ENCODE results near the gene RINL.

RINL gene

DNA sequence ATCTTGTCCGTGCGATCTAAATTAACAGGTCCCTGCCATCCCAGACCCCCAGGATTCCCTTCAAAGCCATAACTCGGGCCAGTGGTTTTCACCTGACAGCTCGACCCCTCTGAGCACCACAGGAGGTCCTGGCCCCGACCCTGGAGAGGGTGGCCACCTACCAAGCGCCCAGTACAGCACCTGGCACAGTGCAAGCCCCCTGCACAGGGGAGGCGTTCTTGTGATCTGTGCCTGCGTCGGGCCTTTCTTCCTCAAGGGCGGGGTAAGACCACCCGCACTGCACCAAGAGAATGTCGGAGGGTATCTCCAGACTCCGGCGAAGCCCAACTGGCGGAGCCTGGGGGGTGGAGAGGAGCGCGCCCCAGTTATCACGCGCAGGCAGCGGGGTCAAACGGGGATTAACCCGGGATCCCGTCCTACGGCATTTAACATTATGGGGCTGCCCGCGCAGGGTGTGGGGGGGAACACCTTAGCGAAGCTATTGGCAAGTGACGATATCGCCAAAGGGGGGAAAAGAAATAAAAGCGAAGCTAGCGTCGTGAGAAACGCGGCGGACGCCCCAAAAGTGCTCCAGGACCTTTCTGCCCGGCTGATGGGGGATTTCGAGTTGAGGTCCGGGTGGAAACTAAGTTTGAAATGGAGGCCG, 27.0 kb downstream of the RINL start:
- TF ChIP-seq GATA3 (IDR thresholded peaks at IDR 0.05; ENCODE audit: low read depth, low read length) = no peak

DNA sequence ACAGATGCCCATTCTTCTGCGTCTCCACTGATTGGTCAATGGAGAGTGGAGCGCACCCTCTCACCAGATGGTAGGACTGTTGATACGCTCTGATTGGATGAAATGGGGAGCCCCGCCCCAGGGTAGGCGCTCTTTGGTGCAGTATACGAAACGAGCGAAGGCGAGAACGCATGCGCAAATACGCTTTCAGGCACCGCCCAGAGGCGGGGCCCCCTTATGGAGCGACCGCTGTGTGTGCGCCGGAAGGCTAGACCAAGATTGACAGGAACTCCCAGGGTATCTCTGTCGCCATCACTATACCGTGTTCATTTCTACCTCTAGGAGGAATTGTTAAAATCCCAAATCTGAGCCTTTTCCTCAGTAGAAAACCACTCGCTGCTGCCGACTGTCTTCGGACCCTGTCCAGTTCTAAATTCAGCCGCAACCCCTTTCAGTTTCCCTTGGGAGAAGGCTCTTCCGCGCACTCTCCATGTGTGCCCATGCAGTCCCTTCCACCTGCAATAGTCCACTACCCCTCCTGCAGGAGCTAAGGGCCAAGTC, 27.6 kb downstream of the RINL start:
- TF ChIP-seq GATA2 (IDR thresholded peaks at IDR 0.05; ENCODE audit: low read depth, low read length) (peak; percentile 90), GATA3 (IDR thresholded peaks at IDR 0.05; ENCODE audit: low read depth, low read length) (no peak)

DNA sequence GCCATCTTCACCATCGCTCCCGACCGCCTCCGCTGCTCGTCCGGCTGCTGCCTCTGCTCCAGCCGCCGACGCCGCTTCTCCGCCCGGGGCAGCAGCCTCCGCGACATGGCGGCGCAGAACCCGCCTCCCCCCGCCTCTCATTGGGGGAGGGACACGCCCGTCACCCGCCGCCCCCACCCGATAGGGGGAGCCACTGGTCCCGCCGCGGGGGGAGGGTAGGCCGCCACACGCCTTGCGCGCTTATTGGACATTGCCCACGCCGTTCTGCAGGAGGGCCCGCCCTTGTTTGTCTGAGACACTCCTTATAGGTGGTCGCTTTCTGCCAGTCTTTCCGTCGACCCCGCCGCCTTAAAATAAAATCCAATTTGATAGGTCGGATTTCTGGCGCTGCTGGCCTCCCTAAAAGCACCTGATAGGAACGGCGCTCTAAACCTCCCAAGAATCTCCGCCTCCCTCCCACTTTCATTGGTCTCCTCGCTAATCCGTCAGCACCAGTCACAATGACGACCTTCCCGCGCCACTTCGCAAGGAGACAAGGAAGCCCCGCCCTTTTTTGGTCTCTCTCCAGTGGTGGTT, 28.1 kb downstream of the RINL start, which contains the start of gene HNRNPL:
Gene HNRNPL (minus strand): TSS at position 127 of the 576 bp plus-strand sequence. CDS start 20 bp downstream, at position 107.
- TF ChIP-seq GATA3 (IDR thresholded peaks at IDR 0.05; ENCODE audit: low read depth, low read length) = no peak
- TF ChIP-seq GATA2 (IDR thresholded peaks at IDR 0.05; ENCODE audit: low read depth, low read length) = no peak

DNA sequence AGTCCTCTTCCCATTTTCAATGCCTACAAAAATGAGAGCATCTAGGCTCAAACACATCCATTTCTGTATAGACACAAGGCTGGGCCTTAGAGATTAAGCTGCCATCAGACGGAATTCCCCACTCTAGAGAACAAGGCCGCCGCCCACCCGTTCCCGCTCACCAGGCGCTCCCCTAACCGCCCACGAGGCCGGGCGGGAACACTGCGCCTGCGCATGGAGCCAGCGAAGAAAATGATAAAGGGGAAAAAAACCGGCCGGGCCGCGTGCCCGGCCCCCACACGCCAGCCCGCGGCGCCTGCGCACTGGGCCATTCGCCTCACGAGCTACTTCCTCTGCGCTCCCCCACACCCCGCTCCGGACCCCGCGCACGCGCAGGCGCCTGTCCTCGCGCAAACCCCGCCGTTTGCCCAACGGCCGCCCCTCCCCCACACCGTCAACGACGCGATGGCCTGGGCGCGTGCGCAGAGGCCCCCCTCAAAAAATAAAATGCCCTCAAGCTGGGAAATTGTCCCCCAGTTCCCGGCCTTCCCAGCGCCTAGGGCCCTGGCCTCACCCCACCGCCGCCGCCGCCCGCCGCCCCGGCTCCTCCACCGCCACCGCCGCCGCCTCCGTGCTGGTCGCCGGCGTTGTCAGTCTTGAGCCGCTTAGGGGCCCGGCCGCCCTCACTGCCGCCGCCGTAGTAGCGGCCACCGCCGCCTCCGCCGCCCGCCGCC, 28.8 kb downstream of the RINL start:
- TF ChIP-seq GATA3 (IDR thresholded peaks at IDR 0.05; ENCODE audit: low read depth, low read length) (no peak), GATA2 (IDR thresholded peaks at IDR 0.05; ENCODE audit: low read depth, low read length) (peak; percentile 19; the same call in 1 of the 2 replicates)

DNA sequence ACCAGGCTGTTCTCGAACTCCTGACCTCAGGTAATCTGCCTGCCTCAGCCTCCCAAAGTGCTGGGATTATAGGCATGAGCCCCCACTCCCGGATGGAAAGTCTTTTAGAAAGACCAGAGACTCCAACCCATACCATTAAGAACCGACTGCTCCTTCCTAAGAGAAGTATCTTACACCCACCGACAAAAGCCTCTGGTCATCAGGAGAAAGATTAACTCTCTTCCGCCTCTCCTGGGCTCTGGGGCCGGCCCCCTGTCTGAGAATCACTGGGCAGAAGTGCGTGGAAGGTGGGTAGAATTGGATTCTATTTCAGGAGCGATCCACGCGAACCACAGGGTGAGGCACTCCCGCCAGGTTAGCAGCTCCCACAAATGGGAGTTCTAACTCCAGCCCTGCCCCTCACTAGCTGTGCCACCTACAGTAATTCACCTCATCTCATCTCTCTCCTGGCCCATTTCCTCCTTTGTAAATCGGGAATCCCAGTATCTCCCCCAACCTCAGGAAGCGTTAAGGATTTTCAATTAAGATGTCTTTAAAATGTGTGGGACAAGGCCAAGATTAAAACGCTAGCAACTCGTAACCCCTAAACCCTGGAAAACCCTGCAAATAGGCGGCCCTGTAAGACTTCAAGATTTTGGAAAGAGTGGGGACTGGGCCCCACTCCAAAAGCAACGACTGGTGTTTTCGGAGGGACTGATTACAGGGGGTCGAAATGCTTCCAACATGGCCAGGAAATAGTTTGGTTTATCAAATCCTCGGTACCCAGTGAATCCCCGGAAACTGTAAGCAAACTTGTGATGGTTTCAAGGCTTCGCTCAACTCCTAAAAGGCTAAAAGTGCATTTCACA, 29.6 kb downstream of the RINL start:
- TF ChIP-seq GATA2 (IDR thresholded peaks at IDR 0.05; ENCODE audit: low read depth, low read length) (no peak), GATA3 (IDR thresholded peaks at IDR 0.05; ENCODE audit: low read depth, low read length) (no peak)

DNA sequence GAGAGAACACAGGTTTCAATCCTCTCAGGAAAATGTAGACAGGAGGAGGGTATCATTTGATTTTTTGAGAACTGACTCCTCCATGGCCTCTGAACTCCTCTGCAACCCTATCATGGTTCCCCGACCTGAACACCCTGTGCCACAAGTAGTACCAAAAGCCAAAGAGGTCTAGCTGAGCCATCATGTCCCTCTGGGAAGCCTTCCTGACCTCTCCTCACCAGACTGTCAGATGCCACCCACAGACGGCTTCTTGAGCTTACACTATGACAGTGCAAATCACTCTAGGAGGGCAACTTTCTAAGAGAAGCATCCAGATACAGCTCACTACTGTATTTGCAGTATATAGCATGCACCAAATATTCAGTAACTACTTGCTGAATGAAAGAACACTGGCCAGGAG, 32.0 kb downstream of the RINL start:
- no peak for TF ChIP-seq GATA2 (IDR thresholded peaks at IDR 0.05; ENCODE audit: low read depth, low read length)
- no peak for TF ChIP-seq GATA3 (IDR thresholded peaks at IDR 0.05; ENCODE audit: low read depth, low read length)

DNA sequence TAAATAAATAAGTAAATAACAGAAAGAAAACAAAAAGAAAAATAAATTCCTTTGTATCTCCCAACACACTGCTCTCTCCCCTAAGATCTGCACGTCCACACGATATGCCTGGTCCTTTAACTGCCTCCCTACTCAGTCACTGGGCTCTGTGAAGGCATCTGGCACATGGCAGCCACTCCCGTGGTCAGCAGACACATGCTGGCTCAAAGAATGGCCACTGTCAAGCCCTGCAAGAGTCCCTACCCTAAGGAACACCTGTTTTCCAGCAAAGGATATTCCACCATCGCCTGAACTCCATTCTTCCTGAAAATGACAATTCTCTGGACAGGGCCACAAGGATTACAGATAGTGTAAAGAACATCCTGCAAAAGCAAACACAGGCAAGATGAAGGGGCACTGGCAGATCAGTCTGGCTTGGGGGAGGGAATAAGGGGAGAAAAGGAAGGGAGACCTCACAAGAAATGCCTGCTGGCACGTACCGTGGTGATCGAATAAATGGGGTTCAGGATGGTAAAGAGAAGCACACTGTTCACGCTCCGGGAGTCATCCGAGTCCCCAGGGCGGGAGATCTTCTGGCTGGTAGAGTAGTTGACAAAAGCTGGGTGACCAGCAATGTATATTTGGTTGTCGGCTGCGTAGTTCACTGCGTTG, 32.6 kb downstream of the RINL start:
- TF ChIP-seq GATA2 (IDR thresholded peaks at IDR 0.05; ENCODE audit: low read depth, low read length) (no peak), GATA3 (IDR thresholded peaks at IDR 0.05; ENCODE audit: low read depth, low read length) (no peak)

DNA sequence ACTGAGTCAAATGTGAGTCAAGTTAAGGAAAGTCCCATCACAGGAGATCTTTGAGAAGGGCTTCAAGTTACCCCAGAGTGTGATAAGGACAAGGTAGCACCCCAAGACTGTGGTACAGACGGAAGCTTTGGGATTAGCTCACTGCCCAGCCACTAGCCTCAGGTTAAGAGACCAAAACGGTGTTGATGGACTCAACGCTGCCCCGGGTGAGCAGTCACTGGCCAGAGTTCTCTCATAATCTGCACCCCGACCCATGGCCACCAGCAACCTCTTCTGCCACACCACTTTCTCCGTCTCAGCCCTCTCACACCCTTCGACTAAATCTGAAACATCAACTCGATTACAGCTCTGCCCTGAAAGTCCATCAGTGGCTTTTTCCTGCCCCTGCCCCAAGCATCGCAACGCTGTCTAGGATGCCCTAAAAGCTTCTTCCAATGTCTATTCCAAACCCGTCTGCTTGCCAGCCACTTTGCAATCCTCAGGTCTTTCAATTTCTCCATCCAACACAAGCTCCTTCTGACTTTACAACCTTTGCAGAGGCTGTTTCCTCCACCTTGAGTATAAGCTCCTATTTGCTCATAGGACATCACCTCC, 33.9 kb downstream of the RINL start:
- no peak for TF ChIP-seq GATA2 (IDR thresholded peaks at IDR 0.05; ENCODE audit: low read depth, low read length)
- TF ChIP-seq GATA3 (IDR thresholded peaks at IDR 0.05; ENCODE audit: low read depth, low read length) = no peak

DNA sequence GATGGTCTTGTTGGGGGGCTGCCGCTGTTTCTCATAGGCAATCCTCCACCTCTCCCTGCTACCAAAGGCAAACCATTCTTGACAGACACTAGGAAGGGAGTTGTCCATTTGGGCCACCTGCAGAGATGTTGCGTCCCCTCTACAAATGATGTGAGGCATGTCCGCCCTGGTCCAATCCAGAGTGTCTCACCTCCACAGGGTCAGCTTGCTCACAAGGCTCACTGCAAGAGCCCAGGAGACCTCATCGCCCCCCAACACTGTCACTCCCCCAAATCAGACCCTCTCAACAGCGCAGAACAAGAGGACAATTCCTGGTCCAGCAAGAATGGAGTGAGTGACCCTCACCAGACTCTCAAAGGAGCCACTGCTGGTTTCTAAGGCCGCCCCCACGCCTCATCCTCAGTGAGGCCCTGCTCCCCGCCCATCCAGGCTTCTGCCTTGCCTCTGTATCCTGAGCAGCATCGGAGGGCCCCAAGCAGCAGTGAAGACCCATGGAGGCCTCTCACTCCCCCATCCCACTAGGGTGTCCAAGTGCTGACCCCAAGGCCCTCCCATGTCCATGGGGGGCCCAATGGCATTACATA, 34.8 kb downstream of the RINL start:
- TF ChIP-seq GATA3 (IDR thresholded peaks at IDR 0.05; ENCODE audit: low read depth, low read length) (no peak), GATA2 (IDR thresholded peaks at IDR 0.05; ENCODE audit: low read depth, low read length) (no peak)

DNA sequence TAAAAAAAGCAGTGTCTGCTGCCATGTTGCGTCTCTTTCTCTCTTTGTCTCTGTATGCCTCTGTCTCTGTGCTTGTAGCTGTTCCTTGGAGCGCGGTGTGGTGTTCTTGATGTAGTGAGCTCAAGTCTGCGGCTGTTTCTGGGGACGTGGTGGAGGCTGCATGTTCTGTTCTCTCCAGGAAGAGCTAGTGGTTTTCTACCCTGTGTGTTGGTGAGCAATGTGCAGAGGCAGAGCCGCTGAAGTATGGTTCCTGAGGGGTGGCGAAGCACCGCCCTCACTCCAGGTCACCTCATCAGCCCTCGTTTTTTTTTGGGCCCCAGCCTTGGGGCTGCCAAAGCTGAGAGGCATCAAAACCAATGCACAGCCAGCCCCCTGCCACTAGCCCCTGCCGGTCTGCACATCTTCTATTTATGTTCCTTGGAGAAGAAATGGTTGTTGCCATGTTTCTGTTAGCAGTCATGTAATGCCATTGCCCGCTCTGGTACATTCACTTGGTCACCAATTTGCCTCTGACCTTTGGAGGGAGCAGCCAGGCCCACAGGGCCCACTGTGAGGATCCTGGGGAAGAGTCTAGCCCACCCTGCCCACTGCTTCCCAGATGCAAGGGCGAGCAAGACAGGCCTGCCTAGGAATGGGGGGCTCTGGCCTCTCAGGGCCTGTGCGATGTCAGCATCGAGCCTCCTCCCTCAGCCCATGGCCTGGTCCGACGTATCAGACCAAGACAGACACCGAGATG, 35.5 kb downstream of the RINL start:
- TF ChIP-seq GATA2 (IDR thresholded peaks at IDR 0.05; ENCODE audit: low read depth, low read length) (no peak), GATA3 (IDR thresholded peaks at IDR 0.05; ENCODE audit: low read depth, low read length) (no peak)

DNA sequence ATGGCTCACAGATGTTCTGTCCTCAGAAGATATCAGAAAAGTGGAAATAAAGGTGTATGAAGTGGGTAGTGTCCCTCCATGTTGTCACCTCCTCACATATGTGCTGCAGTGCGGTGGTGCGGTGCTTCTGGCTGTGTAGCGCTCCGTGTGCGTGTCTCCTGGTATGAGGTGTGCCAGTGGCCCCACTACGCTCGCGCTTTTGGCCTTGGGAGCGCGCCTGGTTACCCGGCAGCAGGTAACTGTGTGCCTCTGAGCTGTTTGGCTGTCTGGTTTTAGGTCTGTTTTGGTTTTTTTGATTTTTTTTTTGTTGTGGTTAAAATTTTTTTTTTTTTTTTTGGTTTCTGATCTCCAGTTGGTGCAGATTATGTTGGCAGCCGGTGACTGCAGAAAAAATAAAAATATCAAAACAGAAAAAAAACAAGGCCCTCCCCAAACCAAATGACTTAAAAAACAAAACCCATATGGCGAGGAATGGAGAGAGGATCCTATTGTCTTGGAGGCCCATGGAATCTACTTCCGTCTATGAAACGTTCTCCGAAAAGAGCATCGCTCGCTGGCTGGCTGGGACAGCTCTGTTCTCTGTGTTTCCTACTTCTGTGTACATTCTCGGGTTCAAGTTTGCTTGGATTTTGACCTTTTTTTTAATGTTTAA, 36.2 kb downstream of the RINL start:
- TF ChIP-seq GATA3 (IDR thresholded peaks at IDR 0.05; ENCODE audit: low read depth, low read length) = no peak
- TF ChIP-seq GATA2 (IDR thresholded peaks at IDR 0.05; ENCODE audit: low read depth, low read length) = no peak

All from SH-SY5Y (cell line).